Measurements from ENCODE around the gene DUSP16. TPM values are rescaled to one million over a fixed set of nuclear protein-coding genes. Genes with fewer than 3 reads are reported as not detected.

DUSP16 gene
- total RNA-seq, 4 donors from 2014 or later: 20.5 to 46.0 (median 35.5) TPM

GRCh38 chr12:12539028-12539810, 23.4 kb downstream of the DUSP16 start:
- H3K27me3 ChIP-seq: no peaks in the 10 kb centered on the region
- no peaks in the 10 kb centered on the region for H3K9me3 ChIP-seq
- H3K27ac ChIP-seq: no peak overlapping the region
- no peak overlapping the region for H3K4me3 ChIP-seq
- intact Hi-C loops (cut with DNase I; ENCODE audit: low total_unique reads): no loop called here
- peaks cover 0 to 5% of the 10 kb centered on the region in 2 donors for H3K4me1 ChIP-seq
- no peaks in the 10 kb centered on the region for H3K36me3 ChIP-seq
- no peak for TF ChIP-seq POLR2A (IDR thresholded peaks at IDR 0.05)
- TF ChIP-seq, protein P1, sequence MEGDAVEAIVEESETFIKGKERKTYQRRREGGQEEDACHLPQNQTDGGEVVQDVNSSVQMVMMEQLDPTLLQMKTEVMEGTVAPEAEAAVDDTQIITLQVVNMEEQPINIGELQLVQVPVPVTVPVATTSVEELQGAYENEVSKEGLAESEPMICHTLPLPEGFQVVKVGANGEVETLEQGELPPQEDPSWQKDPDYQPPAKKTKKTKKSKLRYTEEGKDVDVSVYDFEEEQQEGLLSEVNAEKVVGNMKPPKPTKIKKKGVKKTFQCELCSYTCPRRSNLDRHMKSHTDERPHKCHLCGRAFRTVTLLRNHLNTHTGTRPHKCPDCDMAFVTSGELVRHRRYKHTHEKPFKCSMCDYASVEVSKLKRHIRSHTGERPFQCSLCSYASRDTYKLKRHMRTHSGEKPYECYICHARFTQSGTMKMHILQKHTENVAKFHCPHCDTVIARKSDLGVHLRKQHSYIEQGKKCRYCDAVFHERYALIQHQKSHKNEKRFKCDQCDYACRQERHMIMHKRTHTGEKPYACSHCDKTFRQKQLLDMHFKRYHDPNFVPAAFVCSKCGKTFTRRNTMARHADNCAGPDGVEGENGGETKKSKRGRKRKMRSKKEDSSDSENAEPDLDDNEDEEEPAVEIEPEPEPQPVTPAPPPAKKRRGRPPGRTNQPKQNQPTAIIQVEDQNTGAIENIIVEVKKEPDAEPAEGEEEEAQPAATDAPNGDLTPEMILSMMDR (IDR thresholded peaks at IDR 0.05): no peak
- DNase-seq: no peak

- H3K27me3 ChIP-seq: no peaks in the 10 kb centered on the region
- intact Hi-C loops (cut with DNase I; ENCODE audit: low total_unique reads): no loop called here
- H3K9me3 ChIP-seq: no peaks in the 10 kb centered on the region
- H3K27ac ChIP-seq: no peak overlapping the region
- no peak for DNase-seq
- peaks cover 0 to 5% of the 10 kb centered on the region in 2 donors for H3K4me1 ChIP-seq
- no peak for TF ChIP-seq POLR2A (IDR thresholded peaks at IDR 0.05)
- TF ChIP-seq, protein P1 (IDR thresholded peaks at IDR 0.05): no peak
- no peaks in the 10 kb centered on the region for H3K36me3 ChIP-seq
- H3K4me3 ChIP-seq: no peak overlapping the region
Measured at GRCh38 chr12:12538535-12538934, 24.1 kb downstream of the DUSP16 start.

GRCh38 chr12:12537421-12537820, 25.2 kb downstream of the DUSP16 start:
- Histone ChIP-seq H3K4me1 (peaks cover 0 to 5% of the 10 kb centered on the region in 2 donors), H3K9me3 (no peaks in the 10 kb centered on the region), H3K27ac (no peak overlapping the region), H3K27me3 (no peaks in the 10 kb centered on the region), H3K36me3 (no peaks in the 10 kb centered on the region), H3K4me3 (no peak overlapping the region)
- intact Hi-C loops (cut with DNase I; ENCODE audit: low total_unique reads): no loop called here
- DNase-seq: no peak
- TF ChIP-seq, protein P1 (IDR thresholded peaks at IDR 0.05): no peak
- TF ChIP-seq POLR2A (IDR thresholded peaks at IDR 0.05): no peak

GRCh38 chr12:12534975-12535374, 27.7 kb downstream of the DUSP16 start:
- no peak for DNase-seq
- Histone ChIP-seq H3K36me3 (no peaks in the 10 kb centered on the region), H3K4me3 (no peak overlapping the region), H3K9me3 (no peaks in the 10 kb centered on the region), H3K4me1 (peaks cover 0 to 5% of the 10 kb centered on the region in 2 donors), H3K27ac (no peak overlapping the region), H3K27me3 (no peaks in the 10 kb centered on the region)
- TF ChIP-seq POLR2A (IDR thresholded peaks at IDR 0.05): no peak
- TF ChIP-seq, protein P1 (IDR thresholded peaks at IDR 0.05): no peak
- intact Hi-C loops (cut with DNase I; ENCODE audit: low total_unique reads): no loop called here

DNA sequence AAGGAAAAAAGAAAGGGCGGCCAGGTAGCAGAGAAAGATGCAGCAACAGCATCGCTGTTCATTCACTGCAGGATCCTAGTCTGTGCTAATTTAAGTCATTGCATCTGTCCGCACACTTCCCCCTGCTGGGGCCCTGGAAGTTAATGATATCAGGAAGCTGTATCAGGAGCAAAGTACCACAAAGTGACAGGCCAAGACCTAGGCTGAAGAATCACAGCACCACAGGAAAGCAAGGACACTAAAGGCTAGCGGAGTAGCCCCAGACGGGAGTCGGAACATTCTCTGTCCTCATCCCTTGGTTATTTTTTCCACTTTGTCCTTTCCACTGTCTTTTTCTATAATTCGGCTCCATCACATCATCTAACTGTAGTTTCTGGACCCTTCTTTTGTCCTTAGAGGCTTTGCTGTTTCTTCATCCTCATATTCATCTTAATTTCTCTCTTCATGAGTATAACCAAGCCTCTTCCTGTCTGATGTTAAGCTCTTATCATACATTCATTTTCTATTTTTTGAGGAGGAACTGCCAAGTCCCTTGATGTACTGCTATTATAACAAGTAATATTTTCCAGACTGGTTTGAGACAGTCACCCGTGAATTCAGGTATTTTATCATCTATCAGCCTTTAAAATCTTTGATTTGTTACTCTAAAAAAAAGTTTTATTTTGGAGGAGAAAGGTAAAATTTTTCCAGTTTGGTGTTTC, 28.3 kb downstream of the DUSP16 start:
- no peaks in the 10 kb centered on the region for H3K27me3 ChIP-seq
- H3K27ac ChIP-seq: no peak overlapping the region
- H3K4me1 ChIP-seq: peaks cover 0 to 5% of the 10 kb centered on the region in 2 donors
- DNase-seq: no peak
- no peaks in the 10 kb centered on the region for H3K36me3 ChIP-seq
- H3K9me3 ChIP-seq: no peaks in the 10 kb centered on the region
- TF ChIP-seq, protein P1 (IDR thresholded peaks at IDR 0.05): no peak
- no peak for TF ChIP-seq POLR2A (IDR thresholded peaks at IDR 0.05)
- intact Hi-C loops (cut with DNase I; ENCODE audit: low total_unique reads): no loop called here
- H3K4me3 ChIP-seq: no peak overlapping the region
